ENCODE measurements around the gene IGFBP7. TPM values are rescaled to one million over a fixed set of nuclear protein-coding genes. Genes with fewer than 3 reads are reported as not detected.

Gene IGFBP7, protein sequence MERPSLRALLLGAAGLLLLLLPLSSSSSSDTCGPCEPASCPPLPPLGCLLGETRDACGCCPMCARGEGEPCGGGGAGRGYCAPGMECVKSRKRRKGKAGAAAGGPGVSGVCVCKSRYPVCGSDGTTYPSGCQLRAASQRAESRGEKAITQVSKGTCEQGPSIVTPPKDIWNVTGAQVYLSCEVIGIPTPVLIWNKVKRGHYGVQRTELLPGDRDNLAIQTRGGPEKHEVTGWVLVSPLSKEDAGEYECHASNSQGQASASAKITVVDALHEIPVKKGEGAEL
- total RNA-seq (2022; extraction: Qiagen RNA extraction), result 217 to 341 TPM (median 261 TPM) in 5 replicates

DNA sequence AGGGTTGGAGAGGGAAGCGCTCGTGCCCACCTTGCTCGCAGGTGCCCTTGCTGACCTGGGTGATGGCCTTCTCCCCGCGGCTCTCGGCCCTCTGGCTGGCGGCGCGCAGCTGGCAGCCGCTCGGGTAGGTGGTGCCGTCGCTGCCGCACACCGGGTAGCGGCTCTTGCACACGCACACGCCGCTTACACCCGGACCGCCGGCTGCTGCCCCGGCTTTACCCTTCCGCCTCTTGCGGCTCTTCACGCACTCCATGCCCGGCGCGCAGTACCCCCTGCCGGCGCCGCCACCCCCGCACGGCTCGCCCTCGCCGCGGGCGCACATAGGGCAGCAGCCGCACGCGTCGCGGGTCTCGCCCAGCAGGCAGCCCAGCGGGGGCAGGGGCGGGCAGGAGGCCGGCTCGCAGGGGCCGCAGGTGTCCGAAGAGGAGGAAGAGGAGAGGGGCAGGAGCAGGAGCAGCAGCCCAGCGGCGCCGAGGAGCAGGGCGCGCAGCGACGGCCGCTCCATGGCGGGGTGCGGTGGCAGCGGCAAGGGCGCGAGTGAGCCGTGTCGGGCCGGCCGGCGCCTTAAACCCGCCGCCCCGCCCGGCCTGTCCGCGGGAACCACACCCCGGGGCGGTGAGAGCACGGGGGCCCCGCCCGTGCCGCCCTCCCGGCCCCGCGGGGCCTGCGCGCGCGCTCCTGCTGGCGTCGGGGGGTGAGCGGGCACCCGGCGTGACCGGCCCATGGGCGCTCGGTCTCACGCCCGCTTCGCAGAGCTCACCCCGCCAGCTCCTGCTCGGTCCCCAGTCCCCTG lies at the start of gene IGFBP7:
Gene IGFBP7, minus strand, starts transcription at position 539 of the 793 bp plus-strand sequence. Its CDS starts 34 bp downstream, at position 505.

Other genes with a start within 250 kb of the IGFBP7 start
- gene REST, start 202.5 kb downstream of the IGFBP7 start, total RNA-seq (2022; extraction: Qiagen RNA extraction), result 7.3 to 10.1 TPM (median 8.1 TPM) in 5 replicates
- 14.9 to 16.0 TPM (median 15.6 TPM) in 5 replicates for gene NOA1, start 132.8 kb downstream of the IGFBP7 start, total RNA-seq (2022; extraction: Qiagen RNA extraction)
- gene POLR2B, start 131.5 kb downstream of the IGFBP7 start, total RNA-seq (2022; extraction: Qiagen RNA extraction), result 57.7 to 74.5 TPM (median 61.7 TPM) in 5 replicates

All from A549 treated with AZD2906 at 1 μM for 4 hours (cell line).